Erythroblast (primary cell): ENCODE measurements around the gene AMMECR1L.

ENCODE experiments used
- DNase-seq, 2 experiments: peaks; one replicate each; lab custom pipeline; 2025; lab: John Stamatoyannopoulos, UW
- GATA1 ChIP-seq: IDR thresholded peaks from 2 replicates; pipeline ENCODE4 v1.6.1; 2011; ENCODE audit warnings: low read depth, mild to moderate bottlenecking, control low read depth, low read length, moderate library complexity
- POLR2A ChIP-seq: IDR thresholded peaks from 2 replicates; pipeline ENCODE4 v1.6.1; 2011; ENCODE audit warnings: mild to moderate bottlenecking, low read length

AMMECR1L gene

GRCh38 chr2:127877136-127877535, 8.6 kb downstream of the AMMECR1L start:
- TF ChIP-seq POLR2A: no peak
- TF ChIP-seq GATA1: no peak
- DNase-seq: no peak

DNA sequence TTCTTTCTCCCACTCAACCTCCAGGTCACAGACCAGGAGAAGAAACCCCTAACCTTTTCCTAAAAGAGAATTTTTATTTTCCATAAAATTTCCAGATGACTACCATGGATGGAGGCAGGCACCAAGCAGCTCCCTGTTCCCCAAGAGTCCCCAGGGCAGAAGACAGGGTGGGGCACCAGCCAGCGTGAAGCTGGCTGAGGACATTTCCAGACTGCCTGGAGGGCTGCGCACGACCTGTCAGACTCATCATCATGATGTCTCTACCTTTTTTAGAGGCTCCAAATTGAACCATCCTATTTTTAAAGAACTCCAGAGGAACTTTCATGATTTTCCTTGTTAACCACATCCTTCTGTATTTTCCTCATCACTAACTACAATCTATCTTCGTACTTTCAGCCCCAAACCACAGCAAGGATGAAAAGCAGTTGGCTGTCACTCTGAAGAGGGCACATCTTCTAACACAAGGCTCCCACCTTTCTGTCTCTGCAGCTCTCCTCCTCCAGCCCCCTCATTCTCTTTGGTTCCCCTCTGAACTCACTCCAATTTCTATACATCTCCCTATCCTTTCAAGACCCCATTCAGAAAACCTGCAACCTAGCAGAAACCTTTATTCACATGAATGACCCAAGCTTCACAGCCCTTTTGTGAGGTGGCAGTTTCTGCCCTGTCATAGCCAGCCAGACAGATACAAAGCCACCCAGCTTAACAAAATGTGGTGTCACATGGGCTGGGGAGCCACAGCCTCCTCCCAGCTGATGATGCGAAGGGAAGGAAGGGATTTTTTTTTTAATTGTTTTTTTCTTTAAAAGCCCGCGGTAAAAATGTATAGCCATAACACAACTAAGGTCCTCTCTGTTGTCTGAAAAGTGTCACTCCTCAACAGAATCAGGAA, 11.1 kb downstream of the AMMECR1L start:
- no peak for TF ChIP-seq POLR2A
- no peak for TF ChIP-seq GATA1

GRCh38 chr2:127873707-127874303, 12.0 kb downstream of the AMMECR1L start:
- DNase-seq: no peak
- TF ChIP-seq GATA1 (no peak), POLR2A (no peak)

More for the DNA sequence above, 11.1 kb downstream of the AMMECR1L start:
- DNase-seq: peak; percentile 25 to 43

DNA sequence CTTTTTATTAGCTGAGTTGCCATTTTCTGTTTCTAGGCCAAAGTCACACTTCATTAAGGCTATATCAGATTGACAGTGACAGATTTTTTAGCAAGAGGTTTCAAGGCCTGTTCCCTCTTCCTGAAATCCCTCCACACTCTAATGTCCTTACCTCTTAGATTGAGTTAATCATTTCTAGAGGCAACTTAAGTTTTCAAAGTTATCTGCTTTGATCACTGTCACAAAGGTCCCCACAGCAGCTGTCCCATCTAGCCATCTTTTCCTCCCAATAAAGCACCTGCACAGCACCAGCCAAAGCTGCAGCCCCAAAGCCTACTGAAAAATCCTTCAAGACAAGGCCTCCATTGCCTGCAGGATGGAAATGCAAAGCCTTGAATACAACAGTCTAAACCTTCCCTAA, 13.4 kb downstream of the AMMECR1L start:
- TF ChIP-seq GATA1 (no peak), POLR2A (no peak)
- no peak for DNase-seq

- DNase-seq: no peak
- TF ChIP-seq GATA1: no peak
These were observed 19.8 kb downstream of the AMMECR1L start for GRCh38 chr2:127865926-127866325.

- peak; percentile 28 to 40 for DNase-seq
- TF ChIP-seq POLR2A: no peak
- TF ChIP-seq GATA1: no peak
These were observed 20.9 kb downstream of the AMMECR1L start for GRCh38 chr2:127864877-127865276.

DNA sequence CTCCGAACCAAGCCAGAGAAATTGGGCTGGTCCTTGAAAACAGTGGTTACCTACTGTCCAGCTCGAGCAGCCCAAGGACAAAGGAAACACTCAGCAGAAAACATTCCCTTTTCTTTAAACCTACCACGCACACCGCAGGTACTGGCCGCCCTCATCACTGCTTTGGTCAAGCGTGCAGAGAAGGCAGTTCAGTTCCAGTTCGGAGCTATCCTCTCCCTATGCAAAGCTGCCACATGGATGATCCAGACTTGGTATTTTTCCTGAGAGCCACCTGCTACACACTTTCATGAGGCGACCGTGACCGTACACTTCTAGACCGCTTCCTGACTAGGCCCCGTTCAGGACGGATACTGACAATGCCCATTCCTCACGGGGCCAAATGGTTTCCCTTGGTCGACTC, 23.5 kb downstream of the AMMECR1L start:
- no peak for DNase-seq
- no peak for TF ChIP-seq POLR2A
- no peak for TF ChIP-seq GATA1

- TF ChIP-seq POLR2A (no peak), GATA1 (no peak)
- DNase-seq: no peak
These were observed 25.6 kb downstream of the AMMECR1L start for GRCh38 chr2:127860130-127860529.

DNA sequence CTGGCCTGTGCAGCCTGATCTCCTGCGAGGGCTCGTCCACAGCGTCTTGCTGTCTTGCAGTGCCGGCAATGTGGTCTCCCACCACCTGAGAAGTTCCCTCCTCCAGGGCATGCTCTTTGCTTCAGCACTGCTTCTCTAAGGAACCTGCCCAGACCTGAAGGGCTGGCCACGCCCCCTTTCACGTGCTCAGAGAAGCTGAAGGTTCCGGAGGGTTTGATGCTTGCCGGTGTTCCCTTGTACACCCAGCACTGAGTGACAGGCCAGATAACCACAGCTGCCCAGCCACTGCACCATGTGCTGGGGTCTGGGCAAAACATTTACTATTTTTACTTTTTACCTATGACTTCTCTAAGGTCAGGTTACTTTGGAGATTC, 26.1 kb downstream of the AMMECR1L start:
- no peak for TF ChIP-seq POLR2A
- no peak for TF ChIP-seq GATA1
- DNase-seq: peak; percentile 47 to 53

DNA sequence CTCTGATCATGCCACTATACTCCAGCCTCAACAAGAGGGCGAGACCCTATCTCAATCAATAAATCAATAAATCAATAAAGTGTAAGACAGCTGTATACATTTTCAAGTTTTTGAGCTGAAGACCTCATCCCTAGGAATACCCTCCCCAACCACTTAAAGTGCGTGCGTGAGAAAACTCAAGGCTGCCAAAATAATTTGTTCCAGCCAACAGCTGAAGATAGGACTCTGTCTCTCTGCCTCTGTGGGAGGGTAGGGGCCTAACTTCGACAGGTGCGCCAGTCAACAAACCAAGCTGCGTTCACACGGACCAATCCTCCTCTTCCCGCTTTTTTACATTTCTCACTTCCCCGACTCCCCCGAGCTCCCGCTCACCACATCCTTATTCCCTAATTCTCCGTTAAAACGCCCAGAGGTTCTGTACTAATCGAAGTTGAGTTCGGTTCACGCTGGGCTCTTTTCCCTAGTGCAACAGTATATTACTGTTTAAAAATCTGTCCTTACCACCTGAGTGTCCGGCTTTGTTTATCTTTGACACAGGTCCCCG, 28.4 kb downstream of the AMMECR1L start:
- no peak for TF ChIP-seq GATA1
- TF ChIP-seq POLR2A: no peak
- DNase-seq: peak; percentile 63 to 70

- TF ChIP-seq GATA1: no peak
- TF ChIP-seq POLR2A: no peak
- no peak for DNase-seq
These were observed 32.1 kb downstream of the AMMECR1L start for GRCh38 chr2:127853671-127854070.

DNA sequence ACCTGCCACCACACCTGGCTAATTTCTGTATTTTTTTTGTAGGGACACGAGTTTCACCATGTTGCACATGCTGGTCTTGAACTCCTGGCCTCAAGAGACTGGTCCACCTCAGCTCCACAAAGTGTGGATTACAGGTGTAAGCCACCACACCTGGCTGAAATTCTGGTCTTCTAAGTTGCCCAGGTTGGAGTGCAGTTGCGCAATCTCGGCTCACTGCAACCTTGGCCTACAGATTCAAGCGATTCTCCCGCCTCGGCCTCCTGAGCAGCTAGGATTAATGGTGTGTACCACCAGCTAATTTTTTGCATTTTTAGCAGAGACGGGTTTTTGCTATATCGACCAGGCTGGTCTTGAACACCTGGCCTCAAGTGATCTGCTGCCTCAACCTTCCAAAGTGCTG, 33.4 kb downstream of the AMMECR1L start:
- TF ChIP-seq GATA1 (no peak), POLR2A (no peak)
- DNase-seq: no peak

GRCh38 chr2:127847931-127848330, 37.8 kb downstream of the AMMECR1L start:
- no peak for DNase-seq
- no peak for TF ChIP-seq POLR2A
- TF ChIP-seq GATA1: no peak

- DNase-seq: no peak
- TF ChIP-seq POLR2A: no peak
- no peak for TF ChIP-seq GATA1
These were observed 40.8 kb downstream of the AMMECR1L start for GRCh38 chr2:127844973-127845372.
